CD8-positive, alpha-beta memory T cell (primary cell): ENCODE data around the gene ZNF48. TPM values are rescaled to one million over a fixed set of nuclear protein-coding genes. Genes with fewer than 3 reads are reported as not detected.

Experiments used
- CTCF ChIA-PET: fragments of 350-600 bp; sonication (Branson Sonifier 250); formaldehyde crosslinking; loops from one replicate; lab custom pipeline; 2021; ENCODE audit warnings: antibody characterized with exemption; lab: Charles Lee
- POLR2A ChIA-PET: fragments of 350-600 bp; sonication (Branson Sonifier 250); formaldehyde crosslinking; loops from one replicate; lab custom pipeline; 2021; ENCODE audit warnings: antibody characterized with exemption; lab: Charles Lee
- DNase-seq, 5 donors: peaks; one replicate each; pipeline versions ENCODE4 v3.0.0 to v3.0.0-alpha.2; 2020 to 2022; ENCODE audit warnings: mixed read lengths in 1 of 5
- H3K27ac ChIP-seq: one replicate; pipeline ENCODE4 v1.7.0; 2013; ENCODE audit warnings: low read depth, mild to moderate bottlenecking, low read length, moderate library complexity
- H3K27me3 ChIP-seq: 2 replicates; pipeline ENCODE4 v1.7.0; 2013; ENCODE audit warnings: low read length, mild to moderate bottlenecking; ENCODE audit not compliant: insufficient read depth, poor library complexity, severe bottlenecking
- H3K36me3 ChIP-seq: 2 replicates; pipeline ENCODE4 v1.7.0; 2013; ENCODE audit warnings: mild to moderate bottlenecking, low read length, moderate library complexity; ENCODE audit not compliant: insufficient read depth
- H3K4me1 ChIP-seq: 2 replicates; pipeline ENCODE4 v1.7.0; 2013; ENCODE audit warnings: mild to moderate bottlenecking, low read length, moderate library complexity; ENCODE audit not compliant: insufficient read depth
- H3K4me3 ChIP-seq: 2 replicates; pipeline ENCODE4 v1.7.0; 2013; ENCODE audit warnings: mild to moderate bottlenecking, low read length
- H3K9me3 ChIP-seq: 2 replicates; pipeline ENCODE4 v1.7.0; 2013; ENCODE audit warnings: mild to moderate bottlenecking, low read length
- H3K27ac Mint-ChIP-seq, 8 donors: one replicate each; pipeline ENCODE4 v1.8.0; 2020 to 2021; ENCODE audit warnings: mixed read lengths in 8 of 8, mild to moderate bottlenecking in 6 of 8, inconsistent platforms in 3 of 8, moderate library complexity in 3 of 8
- H3K27me3 Mint-ChIP-seq, 2 donors: one replicate each; pipeline ENCODE4 v1.8.0; 2020 to 2021; ENCODE audit warnings: mixed read lengths in 2 of 2, mild to moderate bottlenecking in 1 of 2, moderate library complexity in 1 of 2
- H3K36me3 Mint-ChIP-seq, 3 donors: one replicate each; pipeline ENCODE4 v1.8.0; 2020 to 2021; ENCODE audit warnings: mixed read lengths in 3 of 3, inconsistent platforms in 1 of 3, mild to moderate bottlenecking in 1 of 3
- H3K4me1 Mint-ChIP-seq, 3 donors: one replicate each; pipeline ENCODE4 v1.8.0; 2020 to 2021; ENCODE audit warnings: mixed read lengths in 3 of 3, inconsistent platforms in 1 of 3, mild to moderate bottlenecking in 1 of 3
- H3K4me3 Mint-ChIP-seq, 7 donors: one replicate each; pipeline ENCODE4 v1.8.0; 2020 to 2021; ENCODE audit warnings: mixed read lengths in 7 of 7, mild to moderate bottlenecking in 6 of 7, moderate library complexity in 4 of 7, inconsistent platforms in 2 of 7
- H3K9me3 Mint-ChIP-seq, 5 donors: one replicate each; pipeline ENCODE4 v1.8.0; 2020 to 2022; ENCODE audit warnings: mixed read lengths in 5 of 5, mild to moderate bottlenecking in 3 of 5, moderate library complexity in 2 of 5, inconsistent platforms in 1 of 5
- polyA plus RNA-seq: library from polyadenylated mRNA; unstranded; fragments of 300-500 nt; fragmentation: Illumina TruSeq; gene quantifications from one replicate; pipeline ENCODE4 v1.2.3, GENCODE V29; 2021
- total RNA-seq, 2 experiments: library from RNA; stranded (reverse); gene quantifications; one replicate each; pipeline ENCODE4 v1.2.3, GENCODE V29; 2021

Gene ZNF48
- total RNA-seq (10 to 100 TPM; 18.4 to 19.3 TPM), polyA plus RNA-seq (10.2 TPM)

DNA sequence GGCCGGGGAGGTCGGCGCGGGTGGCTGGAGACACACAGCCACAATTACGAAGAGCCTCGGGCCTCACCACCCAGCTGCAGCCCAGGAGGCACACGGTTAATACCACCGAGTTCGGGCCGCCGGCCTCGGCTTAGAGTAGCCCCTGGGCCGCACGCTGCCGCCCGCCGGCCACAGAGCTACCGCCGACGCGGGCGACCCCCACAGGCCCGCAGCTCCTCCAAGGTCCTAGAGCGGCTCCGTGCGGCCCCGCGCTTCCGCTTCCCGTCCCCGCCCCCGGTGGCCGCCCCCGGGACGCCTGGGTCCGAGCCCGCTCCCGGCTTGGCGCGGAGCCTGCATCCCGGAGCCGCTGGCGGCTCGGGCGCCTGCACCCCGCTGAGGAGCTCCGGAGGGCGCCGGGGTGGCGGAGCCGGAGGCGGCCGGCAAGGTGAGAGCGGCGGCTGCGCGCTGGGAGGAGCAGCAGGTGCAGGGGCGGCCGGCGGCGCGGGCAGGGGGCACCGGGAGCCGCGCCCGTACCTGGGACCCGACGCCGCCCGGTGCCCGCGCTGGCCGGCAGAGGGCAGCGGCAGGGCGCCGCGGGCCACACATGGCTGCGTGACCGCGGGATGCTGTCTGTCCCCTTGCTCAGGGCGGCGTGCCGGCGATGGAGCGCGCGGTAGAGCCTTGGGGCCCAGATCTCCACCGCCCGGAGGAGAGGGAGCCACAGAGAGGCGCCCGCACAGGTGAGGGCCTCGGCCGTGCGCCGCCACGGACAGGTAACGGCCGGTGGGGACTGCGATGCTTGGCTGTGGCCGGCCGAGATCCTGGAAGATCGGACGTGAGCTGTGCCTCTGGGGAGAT lies at the start of gene ZNF48:
Gene ZNF48 (plus strand): TSS at position 266 of the 837 bp plus-strand sequence. CDS start 375 bp downstream, at position 641.
- peak within 1 kb of the TSS; percentile 52 for H3K27ac ChIP-seq
- Mint-ChIP-seq H3K9me3 (peaks cover 0 to 2% (median 0%) of the 10 kb centered on the region in 5 donors), H3K4me1 (peaks cover 30 to 48% (median 33%) of the 10 kb centered on the region in 3 donors), H3K4me3 (peak within 1 kb of the TSS; percentile 72 to 93 (median 89)), H3K27ac (peak within 1 kb of the TSS; percentile 44 to 98 (median 86)), H3K36me3 (peaks cover 0 to 27% (median 5%) of the 10 kb centered on the region in 3 donors), H3K27me3 (no peaks in the 10 kb centered on the region)
- POLR2A ChIA-PET: interaction anchor here (0.5 to 1.9 kb wide), 9 partner anchors 12 to 280 kb away, joined by 3 to 24 read pairs (median 3); partner anchors contain the start of genes SEPTIN1, TBC1D10B and ZNF771
- peaks cover 25% of the 10 kb centered on the region for H3K4me1 ChIP-seq
- no peaks in the 10 kb centered on the region for H3K36me3 ChIP-seq
- H3K9me3 ChIP-seq: no peaks in the 10 kb centered on the region
- peak within 1 kb of the TSS; percentile 60 for H3K4me3 ChIP-seq
- peak; percentile 37 to 64 (median 58) for DNase-seq
- H3K27me3 ChIP-seq: no peaks in the 10 kb centered on the region
- CTCF ChIA-PET: interaction anchor here (0.8 to 3.6 kb wide), 6 partner anchors 11 to 30 kb away, joined by 3 to 19 read pairs (median 8); partner anchors contain the start of genes SEPTIN1 and ZNF771

- ChIA-PET CTCF (interaction anchor here (1.6 kb wide), 1 partner anchor 63 kb away, joined by 4 read pairs; no protein-coding TSS in a partner anchor), POLR2A (no interaction called here)
- no peak for DNase-seq
- no peak overlapping the region for H3K4me3 ChIP-seq
- Mint-ChIP-seq H3K9me3 (no peaks in the 10 kb centered on the region), H3K27me3 (no peaks in the 10 kb centered on the region), H3K27ac (peak overlapping the region in 1 of 8 donors; percentile 7), H3K4me3 (no peak overlapping the region), H3K4me1 (peaks cover 9 to 16% (median 15%) of the 10 kb centered on the region in 3 donors), H3K36me3 (peaks cover 0 to 20% (median 3%) of the 10 kb centered on the region in 3 donors)
- no peaks in the 10 kb centered on the region for H3K9me3 ChIP-seq
- peaks cover 3% of the 10 kb centered on the region for H3K4me1 ChIP-seq
- no peak overlapping the region for H3K27ac ChIP-seq
- H3K36me3 ChIP-seq: peaks cover 12% of the 10 kb centered on the region
- H3K27me3 ChIP-seq: no peaks in the 10 kb centered on the region
Observed at GRCh38 chr16:30346286-30346685, 48.9 kb upstream of the ZNF48 start.

DNA sequence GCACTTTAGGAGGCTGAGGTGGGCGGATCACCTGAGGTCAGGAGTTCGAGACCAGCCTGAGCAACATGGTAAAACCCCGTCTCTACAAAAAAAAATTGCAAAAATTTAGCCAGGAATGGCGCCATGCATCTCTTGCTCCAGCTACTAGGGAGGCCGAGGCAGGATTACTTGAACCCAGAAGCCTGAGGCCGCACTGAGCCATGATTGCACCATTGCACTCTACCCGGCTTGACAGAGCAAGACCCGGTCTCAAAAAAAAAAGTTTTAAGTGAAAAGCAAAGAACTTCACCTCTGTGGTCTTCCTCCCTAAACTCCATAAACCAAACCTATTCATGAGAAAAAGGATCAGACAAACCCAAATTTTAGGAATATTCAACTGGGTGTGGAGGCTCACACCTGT lies 47.1 kb upstream of the ZNF48 start:
- ChIA-PET CTCF (no interaction called here), POLR2A (interaction anchor here (0.7 kb wide), 1 partner anchor 34 kb away, joined by 3 read pairs; the partner anchor contains the start of gene SEPTIN1)
- no peak for DNase-seq
- Mint-ChIP-seq H3K9me3 (no peaks in the 10 kb centered on the region), H3K4me3 (no peak overlapping the region), H3K27ac (peak overlapping the region in 2 of 8 donors; percentile 23 to 78), H3K27me3 (no peaks in the 10 kb centered on the region), H3K36me3 (peaks cover 0 to 38% (median 3%) of the 10 kb centered on the region in 3 donors), H3K4me1 (peaks cover 12 to 23% (median 16%) of the 10 kb centered on the region in 3 donors)
- H3K9me3 ChIP-seq: no peaks in the 10 kb centered on the region
- H3K36me3 ChIP-seq: peaks cover 30% of the 10 kb centered on the region
- no peak overlapping the region for H3K4me3 ChIP-seq
- H3K27ac ChIP-seq: no peak overlapping the region
- H3K27me3 ChIP-seq: no peaks in the 10 kb centered on the region
- H3K4me1 ChIP-seq: peaks cover 3% of the 10 kb centered on the region

- Mint-ChIP-seq H3K9me3 (no peaks in the 10 kb centered on the region), H3K4me1 (peaks cover 14 to 32% (median 18%) of the 10 kb centered on the region in 3 donors), H3K4me3 (no peak overlapping the region), H3K27ac (peak overlapping the region in 2 of 8 donors; percentile 13 to 61), H3K27me3 (no peaks in the 10 kb centered on the region), H3K36me3 (peaks cover 0 to 46% (median 3%) of the 10 kb centered on the region in 3 donors)
- Histone ChIP-seq H3K27ac (no peak overlapping the region), H3K36me3 (peaks cover 38% of the 10 kb centered on the region), H3K9me3 (no peaks in the 10 kb centered on the region), H3K4me1 (peaks cover 11% of the 10 kb centered on the region), H3K4me3 (no peak overlapping the region), H3K27me3 (no peaks in the 10 kb centered on the region)
- DNase-seq: no peak
- ChIA-PET POLR2A (no interaction called here), CTCF (no interaction called here)
Observed at GRCh38 chr16:30348929-30349328, 46.3 kb upstream of the ZNF48 start.

DNA sequence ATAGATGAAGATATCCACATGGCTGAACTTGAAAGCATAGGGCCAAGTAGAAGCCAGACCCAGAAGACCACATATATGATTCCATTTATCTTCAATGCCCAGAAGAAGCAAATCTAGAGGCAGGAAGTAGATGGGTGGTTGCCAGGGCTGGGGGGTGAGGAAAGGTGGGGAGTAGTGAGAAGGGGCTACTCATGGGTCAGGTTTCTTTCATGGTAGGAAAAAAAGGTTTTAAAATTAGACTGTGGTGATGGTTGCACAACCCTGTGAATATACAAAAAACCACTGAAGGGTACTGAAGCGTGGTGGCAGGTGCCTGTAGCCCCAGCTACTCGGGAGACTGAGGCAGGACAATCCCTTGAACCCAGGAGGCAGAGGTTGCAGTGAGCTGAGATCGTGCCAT lies 45.5 kb upstream of the ZNF48 start:
- H3K4me3 ChIP-seq: no peak overlapping the region
- H3K9me3 Mint-ChIP-seq: no peaks in the 10 kb centered on the region
- ChIA-PET CTCF (no interaction called here), POLR2A (no interaction called here)
- H3K4me1 Mint-ChIP-seq: peaks cover 20 to 39% (median 25%) of the 10 kb centered on the region in 3 donors
- peak overlapping the region; percentile 23 to 94 (median 74) for H3K27ac Mint-ChIP-seq
- no peaks in the 10 kb centered on the region for H3K9me3 ChIP-seq
- DNase-seq: no peak
- H3K27ac ChIP-seq: no peak overlapping the region
- H3K4me1 ChIP-seq: peaks cover 17% of the 10 kb centered on the region
- H3K36me3 ChIP-seq: peaks cover 39% of the 10 kb centered on the region
- H3K36me3 Mint-ChIP-seq: peaks cover 0 to 53% (median 3%) of the 10 kb centered on the region in 3 donors
- peak overlapping the region in 2 of 7 donors; percentile 13 to 65 for H3K4me3 Mint-ChIP-seq
- H3K27me3 Mint-ChIP-seq: no peaks in the 10 kb centered on the region
- H3K27me3 ChIP-seq: no peaks in the 10 kb centered on the region

- Mint-ChIP-seq H3K9me3 (no peaks in the 10 kb centered on the region), H3K27me3 (no peaks in the 10 kb centered on the region), H3K27ac (peak overlapping the region; percentile 18 to 95 (median 69)), H3K36me3 (peaks cover 0 to 58% (median 3%) of the 10 kb centered on the region in 3 donors), H3K4me3 (peak overlapping the region in 5 of 7 donors; percentile 9 to 70 (median 43)), H3K4me1 (peaks cover 24 to 45% (median 28%) of the 10 kb centered on the region in 3 donors)
- no peaks in the 10 kb centered on the region for H3K9me3 ChIP-seq
- peaks cover 18% of the 10 kb centered on the region for H3K4me1 ChIP-seq
- H3K27me3 ChIP-seq: no peaks in the 10 kb centered on the region
- no peak overlapping the region for H3K27ac ChIP-seq
- H3K36me3 ChIP-seq: peaks cover 39% of the 10 kb centered on the region
- H3K4me3 ChIP-seq: no peak overlapping the region
- no peak for DNase-seq
- CTCF ChIA-PET: no interaction called here
- POLR2A ChIA-PET: no interaction called here
Observed at GRCh38 chr16:30350134-30350871, 44.9 kb upstream of the ZNF48 start.

GRCh38 chr16:30351001-30351441 lies 44.2 kb upstream of the ZNF48 start:
- peaks cover 39% of the 10 kb centered on the region for H3K36me3 ChIP-seq
- H3K27ac Mint-ChIP-seq: peak overlapping the region in 6 of 8 donors; percentile 42 to 95 (median 66)
- H3K9me3 Mint-ChIP-seq: no peaks in the 10 kb centered on the region
- POLR2A ChIA-PET: no interaction called here
- peaks cover 28 to 52% (median 35%) of the 10 kb centered on the region in 3 donors for H3K4me1 Mint-ChIP-seq
- H3K27me3 Mint-ChIP-seq: no peaks in the 10 kb centered on the region
- peaks cover 25% of the 10 kb centered on the region for H3K4me1 ChIP-seq
- no peaks in the 10 kb centered on the region for H3K27me3 ChIP-seq
- no peak overlapping the region for H3K27ac ChIP-seq
- no peaks in the 10 kb centered on the region for H3K9me3 ChIP-seq
- no peak overlapping the region for H3K4me3 ChIP-seq
- peak overlapping the region in 1 of 7 donors; percentile 65 for H3K4me3 Mint-ChIP-seq
- DNase-seq: no peak
- peaks cover 0 to 59% (median 3%) of the 10 kb centered on the region in 3 donors for H3K36me3 Mint-ChIP-seq
- CTCF ChIA-PET: no interaction called here
